ENCODE data around the gene MFSD11.
"Not testable (repeated sequence)": the region's sequence is repeated elsewhere in the genome, so short reads cannot be mapped to it uniquely, and the experiment has no call there.

Gene MFSD11

DNA sequence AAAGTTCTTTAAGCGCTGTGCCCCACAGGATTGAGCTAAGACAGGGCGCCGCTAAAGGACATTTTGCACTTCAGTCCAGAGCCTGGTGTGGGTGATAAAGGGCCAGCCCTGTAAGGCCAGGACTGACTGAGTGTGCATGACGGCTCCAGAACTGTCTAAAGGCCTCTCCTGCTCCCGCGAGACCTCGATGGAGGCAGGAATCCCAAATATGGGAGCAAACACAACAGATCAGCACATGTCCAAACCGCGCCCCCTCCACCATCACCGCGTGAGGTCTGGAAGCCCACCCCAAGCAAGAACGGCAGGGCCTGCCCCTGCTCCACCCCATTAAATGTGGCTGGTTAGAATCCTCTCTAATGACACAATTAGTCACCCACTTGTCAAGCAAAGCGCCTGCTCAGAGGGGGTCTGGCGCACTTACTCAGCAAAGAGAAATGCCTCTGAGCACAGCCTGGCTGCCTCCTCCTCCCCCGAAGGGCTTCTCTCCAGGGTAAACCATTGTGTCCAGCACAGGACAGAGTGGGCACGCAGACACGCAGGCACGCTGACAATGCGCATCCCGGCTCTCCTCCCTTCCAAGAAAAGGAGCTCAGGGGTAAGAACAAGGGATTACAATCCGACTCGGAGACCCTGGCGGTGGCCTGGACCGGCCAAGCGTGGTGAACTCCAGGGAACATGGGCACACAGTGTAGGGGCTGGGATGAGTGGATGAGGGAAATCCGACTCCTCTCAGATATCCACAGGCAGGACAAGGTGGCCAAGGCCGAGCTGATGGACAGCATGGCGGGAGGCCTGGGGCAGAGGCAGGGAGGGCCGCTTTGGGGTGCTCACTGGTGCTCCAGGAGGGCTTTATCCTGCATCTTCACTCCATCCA lies 28.6 kb upstream of the MFSD11 start:
- no peak for DNase-seq (ENCODE audit: low read depth)

DNA sequence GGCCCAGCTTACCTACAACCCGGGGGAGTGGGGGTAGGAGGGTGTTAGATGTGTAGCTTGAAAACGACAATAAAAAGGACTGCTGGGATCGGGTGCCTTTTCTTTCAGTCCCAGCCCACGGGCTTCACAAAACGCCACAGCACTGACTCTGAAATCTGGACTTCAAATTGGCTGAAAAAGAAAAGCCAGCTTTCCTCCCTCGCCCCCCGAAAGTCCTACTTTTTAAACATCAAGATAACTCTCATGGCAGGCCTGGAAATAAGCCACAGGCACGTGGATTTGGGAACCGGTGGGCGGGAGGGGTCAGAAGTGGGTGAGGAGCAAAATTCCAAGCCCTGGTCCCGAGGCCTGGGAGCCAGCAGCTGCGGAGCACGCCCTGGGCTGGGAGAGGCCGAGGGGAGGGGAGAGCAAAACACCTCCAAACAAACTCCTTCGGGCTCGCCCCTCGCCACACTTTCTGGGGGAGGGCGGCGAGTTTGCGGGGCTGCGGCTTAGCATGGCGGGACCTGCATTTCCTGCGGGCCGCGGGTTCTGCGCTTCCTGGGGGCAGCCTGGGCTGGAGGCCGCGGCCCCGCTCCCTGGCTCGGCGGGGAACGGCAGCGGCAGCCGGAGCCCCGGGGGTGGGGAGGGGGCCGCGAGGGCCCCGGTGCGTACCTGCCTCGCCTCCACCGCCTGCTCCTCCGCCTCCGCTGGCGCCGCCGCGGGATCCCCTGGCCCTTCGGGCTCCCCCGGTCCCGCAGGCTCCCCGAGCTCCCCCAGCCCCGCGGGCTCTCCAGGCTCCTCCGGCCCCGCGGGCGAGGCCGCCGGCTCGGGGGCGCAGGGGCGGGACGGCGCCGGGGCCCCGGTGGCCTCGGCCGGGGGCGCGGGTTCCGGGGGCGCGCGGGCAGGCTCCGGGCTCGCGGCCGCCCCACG lies 27.7 kb upstream of the MFSD11 start:
- DNase-seq (ENCODE audit: low read depth): not testable (repeated sequence)

DNA sequence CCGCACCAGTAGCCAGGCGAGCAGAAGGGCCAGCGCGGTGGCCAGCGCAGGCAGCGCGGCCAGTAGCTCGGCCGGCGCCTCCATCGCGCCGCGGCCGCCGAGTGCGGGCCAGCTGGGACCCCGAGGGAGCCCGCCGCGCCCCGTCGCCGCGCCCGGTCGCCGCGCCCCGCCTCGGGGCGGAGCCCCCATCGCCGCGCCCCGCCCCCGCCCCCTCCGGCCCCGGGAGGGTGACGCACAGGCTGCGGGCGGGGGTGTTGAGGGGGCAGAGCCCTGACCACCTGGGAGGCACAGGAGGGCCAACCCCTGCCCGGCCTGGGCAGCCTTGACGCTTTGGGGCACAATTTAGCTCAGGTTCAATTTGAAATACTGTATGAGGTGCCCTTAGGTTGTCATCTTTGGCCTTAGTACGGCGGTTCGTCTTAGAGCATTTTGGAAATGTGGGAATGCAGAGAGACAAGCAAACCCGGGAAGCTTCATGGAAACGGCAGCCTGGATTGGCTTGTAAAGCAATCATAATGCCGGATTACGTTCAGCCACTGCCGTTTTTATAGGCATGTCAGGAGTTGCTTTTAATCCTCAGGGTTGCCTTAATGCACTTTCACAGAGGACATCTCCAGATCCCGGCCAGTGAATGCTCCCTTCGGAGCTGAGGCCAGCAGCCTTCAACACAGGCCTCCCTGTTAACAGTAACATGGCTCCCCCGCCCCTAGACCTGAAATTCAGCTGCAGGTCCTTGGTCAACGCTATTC lies 26.9 kb upstream of the MFSD11 start, which contains the start of gene MXRA7:
MXRA7 (minus strand) TSS at position 103 of the 749 bp plus-strand sequence; CDS start at position 84, 19 bp downstream.
- peak; percentile 31 for DNase-seq (ENCODE audit: low read depth)

DNA sequence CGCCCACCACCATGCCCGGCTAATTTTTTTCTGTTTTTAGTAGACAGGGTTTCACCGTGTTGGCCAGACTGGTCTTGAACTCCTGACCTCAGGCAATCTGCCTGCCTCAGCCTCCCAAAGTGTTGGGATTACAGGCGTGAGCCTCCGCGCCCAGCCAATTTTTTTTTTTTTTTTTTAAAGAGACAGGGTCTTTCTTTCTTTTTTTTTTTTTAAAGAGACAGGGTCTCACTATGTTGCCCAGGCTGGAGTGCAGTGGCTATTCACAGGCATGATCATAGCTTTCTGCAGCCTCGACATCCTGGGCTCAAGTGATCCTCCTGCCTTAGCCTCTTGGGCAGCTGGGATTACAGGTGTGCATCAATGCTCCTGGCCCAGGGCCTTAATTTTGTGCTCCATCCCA lies 25.6 kb upstream of the MFSD11 start:
- not testable (repeated sequence) for DNase-seq (ENCODE audit: low read depth)

DNA sequence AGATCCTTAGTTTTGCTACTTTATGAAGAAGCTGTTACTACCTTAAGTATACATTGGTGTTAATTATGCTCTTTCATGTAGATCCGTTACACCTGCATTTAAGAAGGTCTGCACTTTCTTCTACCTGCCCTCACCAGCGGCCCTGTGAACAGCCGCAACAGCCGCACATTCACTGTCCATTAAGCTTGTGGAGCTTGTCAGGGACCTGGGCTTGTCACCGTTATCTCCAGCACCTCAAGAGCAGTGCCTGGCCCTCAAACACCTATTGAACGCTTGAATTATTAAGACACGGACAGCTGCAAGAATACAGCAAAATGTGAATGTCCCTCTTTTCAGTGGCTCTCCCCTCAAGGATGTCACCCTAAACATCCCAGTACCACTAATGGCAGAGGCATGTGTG lies 24.2 kb upstream of the MFSD11 start:
- DNase-seq (ENCODE audit: low read depth): no peak

DNA sequence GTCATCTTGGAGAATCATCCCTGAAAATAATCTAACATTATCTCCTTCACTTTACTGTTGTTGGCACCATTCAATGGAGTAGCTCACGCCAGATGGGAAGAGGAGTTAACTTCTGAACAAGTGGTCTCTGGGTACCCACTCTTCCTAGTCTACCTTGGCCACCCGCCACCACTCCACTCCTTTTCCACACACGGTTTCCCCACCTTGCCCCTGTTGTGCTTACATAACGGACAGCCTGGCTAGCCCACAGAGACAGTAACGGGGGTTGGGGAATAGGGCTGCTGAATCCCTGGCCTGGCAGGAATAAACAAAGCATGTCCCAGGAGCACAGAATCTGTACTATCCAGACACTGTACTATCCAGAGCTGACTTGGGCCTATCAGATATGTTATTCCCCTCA lies 23.6 kb upstream of the MFSD11 start:
- no peak for DNase-seq (ENCODE audit: low read depth)

DNA sequence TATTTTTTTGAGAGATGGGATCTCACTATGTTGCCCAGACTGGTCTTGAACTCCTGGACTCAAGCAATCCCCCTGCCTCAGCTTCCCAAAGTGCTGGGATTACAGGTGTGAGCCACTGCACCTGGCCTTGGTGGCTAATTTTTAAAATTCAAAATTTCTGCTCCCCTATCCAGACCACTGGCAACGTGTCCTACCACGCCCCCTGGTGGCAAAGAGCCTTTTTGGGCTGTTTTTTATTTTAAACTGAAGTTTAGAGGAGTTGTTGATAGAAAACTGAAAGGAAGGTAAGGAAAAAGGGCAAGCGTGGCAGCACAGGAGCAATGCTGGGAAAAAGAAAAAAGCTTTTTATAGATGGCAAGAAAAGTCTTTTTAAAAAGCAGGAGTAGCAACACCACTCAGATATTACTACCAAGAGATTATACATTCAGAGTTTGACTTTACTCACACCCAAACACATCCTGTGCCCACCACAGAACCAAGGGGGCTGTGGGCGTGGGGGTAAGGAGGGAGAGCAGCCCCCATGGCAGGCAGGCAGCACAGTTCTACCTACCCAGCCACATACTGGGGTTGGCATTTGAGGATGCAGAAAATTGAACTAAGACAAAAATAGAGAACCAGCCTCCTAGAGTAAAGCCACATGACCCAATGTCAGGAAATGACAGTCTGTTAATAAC lies 23.0 kb upstream of the MFSD11 start:
- DNase-seq (ENCODE audit: low read depth): peak; percentile 65

DNA sequence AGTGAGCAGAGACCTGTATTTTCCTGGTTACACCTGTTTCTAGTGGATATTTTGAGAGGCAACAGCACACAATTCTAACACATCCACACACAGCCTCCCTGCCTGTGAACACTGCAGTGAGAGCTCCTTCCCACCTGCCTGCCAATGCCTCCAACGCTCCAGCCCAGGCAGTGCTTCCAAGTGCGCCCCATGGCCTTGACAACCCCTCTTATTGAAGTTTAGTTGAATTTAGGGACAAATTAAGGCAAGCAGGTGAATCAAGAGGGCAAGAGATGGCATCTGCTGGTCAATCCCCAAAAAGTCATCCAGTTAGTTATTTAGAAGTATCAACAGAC lies 22.5 kb upstream of the MFSD11 start:
- DNase-seq (ENCODE audit: low read depth): no peak

DNA sequence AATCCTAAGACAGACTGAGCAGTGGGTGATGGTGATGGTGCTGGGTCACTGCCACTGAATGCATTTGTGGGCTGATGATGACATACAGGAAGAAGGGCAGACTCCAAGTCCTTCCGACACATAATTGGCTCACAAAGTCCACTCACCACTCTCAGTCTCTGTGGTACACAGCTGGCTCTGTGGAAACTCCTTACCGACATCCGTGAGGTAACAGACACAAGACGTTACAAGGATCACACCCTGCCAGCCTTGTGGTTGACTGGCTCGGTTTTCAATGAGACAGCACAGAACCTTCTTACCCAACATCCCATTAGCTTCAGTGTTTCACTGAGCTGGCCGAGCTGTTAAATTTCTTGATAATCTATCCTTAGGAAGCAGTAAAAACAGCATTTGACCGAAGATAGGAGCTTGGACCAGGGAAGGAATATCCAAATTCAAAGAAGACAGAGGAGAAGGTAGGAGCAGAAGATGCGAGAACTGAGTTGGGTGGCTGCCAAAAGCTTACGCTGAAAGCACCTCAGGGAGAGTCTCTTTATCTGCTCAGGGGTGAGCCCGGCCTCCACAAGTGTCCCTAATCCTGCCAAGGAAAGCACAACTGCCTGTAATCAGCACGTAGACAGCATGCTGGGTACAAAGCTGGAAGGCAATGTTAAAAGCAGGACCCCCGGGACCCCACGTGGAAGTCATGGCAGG lies 21.6 kb upstream of the MFSD11 start:
- no peak for DNase-seq (ENCODE audit: low read depth)

DNA sequence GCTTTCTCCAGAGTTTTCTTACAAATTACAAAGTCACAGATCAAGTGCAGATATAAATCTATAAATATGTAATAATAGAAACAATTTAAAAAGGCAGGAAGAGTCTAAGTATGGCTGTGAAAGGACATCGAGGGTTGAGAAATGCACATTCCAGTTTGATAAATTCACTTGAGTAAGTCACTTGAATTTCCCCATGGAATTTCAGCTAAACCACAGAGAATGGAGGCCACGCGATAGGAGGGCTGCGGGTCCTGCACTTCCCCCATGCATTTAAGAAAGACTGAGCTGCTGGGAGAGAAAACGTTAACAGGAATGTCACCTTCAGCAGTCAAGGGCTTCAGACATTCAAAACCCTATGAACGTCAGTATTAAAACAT lies 21.1 kb upstream of the MFSD11 start:
- DNase-seq (ENCODE audit: low read depth): no peak

DNA sequence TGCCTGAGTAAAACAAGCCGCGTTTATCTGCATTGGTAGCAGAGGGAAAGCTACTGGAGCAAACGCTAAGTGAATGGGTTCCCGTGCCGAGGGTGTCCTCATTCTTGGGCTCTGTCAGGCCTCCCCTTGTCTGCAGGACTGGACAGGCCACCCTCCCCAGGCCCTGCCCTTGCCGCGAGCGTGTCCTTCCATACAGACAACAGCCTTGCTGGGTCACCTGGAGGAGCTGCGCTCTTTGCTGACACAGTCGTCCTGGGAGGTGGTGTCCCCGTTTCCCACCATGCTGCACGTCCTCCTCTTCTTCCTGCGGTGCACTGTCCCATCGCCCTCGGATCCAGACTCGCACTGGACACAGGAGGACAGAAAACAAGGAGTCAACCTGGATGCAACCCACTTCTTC lies 19.4 kb upstream of the MFSD11 start:
- no peak for DNase-seq (ENCODE audit: low read depth)

DNA sequence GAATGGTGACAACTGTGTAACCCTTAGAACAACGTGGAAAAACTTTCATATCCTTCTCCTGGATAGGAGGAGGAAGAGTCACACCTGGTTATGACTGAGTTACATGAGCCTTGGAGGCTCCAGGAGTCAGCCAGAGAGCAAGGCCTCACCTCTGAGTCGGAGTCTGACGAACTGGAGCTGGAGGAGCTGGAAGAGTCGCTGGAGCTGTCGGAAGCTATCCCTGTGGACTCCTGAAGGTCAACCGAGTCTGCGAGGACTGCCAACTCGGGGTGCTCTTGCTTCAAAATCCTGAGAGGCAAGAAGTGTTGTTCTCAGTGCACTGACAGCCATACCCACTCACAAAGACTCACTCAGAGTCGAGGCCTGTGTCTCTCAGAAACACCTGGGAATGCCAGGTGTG lies 17.7 kb upstream of the MFSD11 start:
- DNase-seq (ENCODE audit: low read depth): no peak

DNA sequence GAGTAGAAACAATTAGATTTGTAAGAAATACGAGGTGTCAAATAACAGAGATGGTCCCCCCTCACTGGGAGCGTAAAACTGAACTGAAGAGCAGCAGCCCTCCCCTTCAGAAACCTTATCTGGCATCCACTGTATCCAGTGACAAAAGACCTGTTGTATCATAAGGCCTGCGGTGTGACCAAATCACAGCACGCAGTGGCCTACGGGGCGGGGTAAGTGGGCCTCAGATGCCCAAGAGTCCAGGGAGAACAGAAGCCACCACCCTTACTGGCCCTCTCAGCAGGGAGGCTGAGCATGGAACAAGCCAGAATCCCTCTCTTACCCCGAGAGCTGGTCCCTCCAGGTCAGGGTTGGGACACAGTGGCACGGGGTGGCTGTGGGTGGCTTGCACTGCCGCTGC lies 17.0 kb upstream of the MFSD11 start:
- DNase-seq (ENCODE audit: low read depth): no peak

DNA sequence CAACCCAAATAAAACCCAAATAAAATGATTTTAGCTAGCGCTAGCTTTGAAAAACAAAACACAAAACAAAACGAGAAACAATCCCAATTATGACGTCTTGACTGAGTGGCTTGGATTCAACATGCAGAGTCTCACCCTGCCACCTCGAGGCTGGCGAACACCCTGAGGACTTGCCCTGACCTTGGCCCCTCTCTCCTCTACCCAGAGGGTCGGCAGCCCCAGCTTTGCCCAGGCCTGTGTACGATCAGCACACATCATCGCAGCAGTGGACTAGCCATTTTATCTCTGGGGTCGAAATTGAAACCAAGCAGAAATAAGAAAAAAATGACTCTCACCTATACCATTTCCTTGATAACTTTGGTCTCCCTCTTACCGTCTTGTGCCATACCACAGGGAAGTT lies 16.5 kb upstream of the MFSD11 start:
- no peak for DNase-seq (ENCODE audit: low read depth)

DNA sequence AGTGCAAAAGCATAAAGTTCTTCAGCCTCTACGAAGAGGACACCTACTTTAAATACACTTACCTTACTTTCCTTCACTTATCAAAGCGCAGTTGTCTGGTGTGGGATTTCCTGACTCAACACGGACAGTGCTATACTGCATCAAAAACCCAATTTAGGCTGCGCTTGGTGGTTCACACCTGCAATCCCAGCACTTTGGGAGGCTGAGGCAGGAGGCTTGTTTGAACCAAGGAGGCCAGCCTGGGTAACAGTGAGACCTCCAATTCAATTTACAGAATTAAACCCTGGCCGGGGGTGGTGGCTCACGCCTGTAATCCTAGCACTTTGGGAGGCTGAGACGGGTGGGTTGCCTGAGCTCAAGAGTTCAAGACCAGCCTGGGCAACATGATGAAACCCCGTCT lies 15.6 kb upstream of the MFSD11 start:
- no peak for DNase-seq (ENCODE audit: low read depth)

DNA sequence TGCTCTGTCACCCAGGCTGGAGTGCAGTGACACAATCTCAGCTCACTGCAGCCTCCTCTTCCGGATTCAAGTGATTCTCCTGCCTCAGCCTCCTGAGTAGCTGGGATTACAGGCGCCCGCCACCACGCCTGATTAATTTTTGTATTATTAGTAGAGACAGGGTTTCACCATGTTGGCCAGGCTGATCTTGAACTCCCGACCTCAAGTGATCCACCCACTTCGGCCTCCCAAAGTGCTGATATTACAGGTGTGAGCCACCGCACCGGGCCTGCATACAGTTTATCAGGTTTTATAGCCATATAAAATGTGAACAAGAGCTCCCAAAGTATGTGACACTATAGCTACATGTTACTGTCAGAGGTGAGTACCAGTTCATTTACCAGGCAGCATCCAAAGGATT lies 14.9 kb upstream of the MFSD11 start:
- DNase-seq (ENCODE audit: low read depth): not testable (repeated sequence)

DNA sequence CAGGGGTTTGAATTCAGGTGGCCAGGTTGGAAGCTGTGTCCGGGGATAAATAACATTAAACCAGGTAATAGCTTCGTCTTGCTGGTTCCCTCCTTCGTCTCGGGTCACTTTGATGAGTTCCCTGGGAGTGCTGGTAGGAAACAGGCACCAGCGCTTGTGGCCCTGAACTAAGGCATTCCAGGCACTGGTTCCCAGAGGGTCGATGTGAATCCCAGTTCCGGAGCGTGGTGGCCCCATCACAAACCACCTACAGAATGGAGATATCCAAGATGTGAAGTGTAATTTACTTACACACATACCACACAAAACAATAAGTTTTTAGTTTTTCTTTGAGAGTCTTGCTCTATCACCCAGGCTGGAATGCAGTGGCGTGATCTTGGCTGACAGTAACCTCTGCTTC lies 14.1 kb upstream of the MFSD11 start:
- DNase-seq (ENCODE audit: low read depth): no peak

DNA sequence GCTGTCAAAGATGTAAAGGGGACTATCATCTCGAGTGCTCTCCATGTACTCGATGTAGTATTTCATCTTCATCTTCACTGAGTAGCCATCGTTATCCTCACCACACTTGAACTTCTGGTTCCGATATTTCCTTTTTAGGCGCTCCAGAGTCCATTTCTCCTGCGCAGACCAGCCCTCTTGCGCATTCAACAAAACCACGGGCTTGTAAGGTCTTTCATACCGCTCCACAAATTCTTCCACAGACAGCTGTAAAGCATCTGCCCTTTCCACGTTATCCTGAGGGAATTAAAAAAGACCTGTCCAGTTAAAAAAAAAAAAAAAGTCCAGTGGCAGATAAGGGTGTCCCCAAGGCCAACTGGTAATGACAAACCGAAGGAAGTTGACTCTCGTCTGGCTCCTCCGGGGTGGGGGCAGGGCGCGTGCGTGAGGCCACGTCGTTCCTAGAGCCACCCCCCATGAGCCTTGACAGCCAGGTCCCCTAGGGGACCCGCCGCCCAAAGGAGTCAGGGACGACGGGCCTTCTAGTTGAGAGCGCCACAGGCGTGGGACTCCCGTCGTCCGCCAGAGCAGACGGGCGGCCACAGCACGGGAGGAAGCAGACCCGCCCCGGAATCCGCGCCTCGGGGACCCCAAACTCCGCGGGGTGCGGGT lies 12.2 kb upstream of the MFSD11 start:
- peak; percentile 43 for DNase-seq (ENCODE audit: low read depth)

DNA sequence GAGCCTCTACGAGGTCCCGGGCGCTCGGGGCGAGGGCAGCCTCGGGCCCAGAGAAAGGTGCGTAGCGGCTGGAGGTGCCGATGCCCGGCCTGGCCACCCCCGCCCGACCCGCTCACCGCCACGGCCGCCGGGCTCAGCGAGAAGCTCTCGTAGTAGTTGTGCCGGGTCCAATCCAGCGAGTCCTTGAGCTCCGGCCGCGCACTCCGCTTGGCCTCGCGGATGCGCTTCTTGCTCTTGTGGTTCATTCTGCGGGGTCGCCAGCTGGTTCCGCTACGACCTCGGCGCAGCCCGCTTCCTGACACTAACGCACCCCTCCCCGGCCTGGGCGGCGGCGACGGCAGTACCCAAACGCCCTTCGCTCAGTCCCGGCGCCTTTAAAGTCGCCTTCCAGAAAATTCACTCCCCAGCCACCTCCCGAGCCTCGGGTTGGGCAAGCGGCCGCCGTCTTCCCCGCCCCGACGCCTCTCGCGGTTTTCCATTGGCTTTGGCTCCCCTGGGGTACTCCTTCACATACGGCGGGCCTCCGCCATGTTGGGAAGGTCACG lies 11.6 kb upstream of the MFSD11 start, which contains the start of gene JMJD6:
JMJD6 (minus strand) TSS at position 376 of the 545 bp plus-strand sequence; CDS start at position 245, 131 bp downstream.
- DNase-seq (ENCODE audit: low read depth): no peak
